ENCODE results near the gene LEMD2. TPM values are rescaled to one million over a fixed set of nuclear protein-coding genes. Genes with fewer than 3 reads are reported as not detected.

Gene LEMD2
- total RNA-seq, 1 donor from 2014 or later, result 51.9 TPM

DNA sequence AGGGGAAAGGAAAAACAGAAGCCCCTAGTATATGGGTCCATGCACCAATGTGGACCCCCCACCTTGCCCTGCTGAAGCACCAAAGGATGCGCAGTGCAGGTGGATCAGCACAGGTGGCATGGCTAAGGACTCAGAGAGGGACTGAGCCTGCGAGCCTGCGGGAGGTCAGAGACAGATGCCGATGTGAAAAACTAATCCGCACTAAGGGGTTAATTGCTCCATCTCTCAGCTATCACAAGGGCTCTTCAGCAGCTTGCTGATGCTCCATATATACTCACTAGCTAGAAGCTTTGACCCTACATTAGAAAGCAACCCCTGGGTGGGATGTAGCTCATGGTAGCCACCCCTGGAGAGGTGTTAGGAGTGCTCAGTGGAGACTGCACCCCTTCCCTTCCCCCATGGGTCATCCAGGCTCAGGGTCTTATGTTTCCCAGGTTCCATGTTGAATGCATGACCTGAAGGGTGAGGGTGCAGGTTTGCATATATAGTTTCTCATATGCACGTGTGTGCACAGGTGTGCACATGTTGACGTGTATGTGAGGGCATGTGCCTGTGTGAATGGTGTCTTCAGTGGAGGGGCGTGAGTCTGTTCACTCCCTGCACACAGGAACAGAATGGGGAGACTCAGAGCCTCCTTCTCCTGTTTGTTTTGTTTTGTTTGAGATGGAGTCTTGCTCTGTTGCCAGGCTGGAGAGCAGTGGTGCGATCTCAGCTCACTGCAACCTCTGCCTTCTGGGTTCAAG is 28.9 kb downstream of the LEMD2 start:
- DNase-seq (ENCODE audit: low read depth), result no peak

DNA sequence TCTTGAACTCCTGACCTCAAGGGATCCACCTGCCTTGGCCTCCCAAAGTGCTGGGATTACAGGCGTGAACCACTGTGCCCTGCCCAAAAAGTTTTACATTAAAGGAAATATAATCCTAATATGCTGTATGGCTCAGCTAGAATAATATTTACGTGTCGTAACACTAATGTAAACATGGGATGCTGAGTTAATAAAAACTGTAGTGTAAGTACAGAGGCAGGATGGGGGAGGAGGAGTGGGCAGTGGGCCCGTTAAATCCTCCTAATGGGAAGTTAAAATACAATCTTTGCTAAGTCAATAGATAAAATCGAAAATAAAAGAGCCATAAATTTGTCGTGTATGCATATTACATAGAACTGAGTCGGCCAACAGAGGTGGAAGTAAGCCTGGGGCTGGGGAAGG is 30.1 kb downstream of the LEMD2 start:
- DNase-seq (ENCODE audit: low read depth), result no peak

DNA sequence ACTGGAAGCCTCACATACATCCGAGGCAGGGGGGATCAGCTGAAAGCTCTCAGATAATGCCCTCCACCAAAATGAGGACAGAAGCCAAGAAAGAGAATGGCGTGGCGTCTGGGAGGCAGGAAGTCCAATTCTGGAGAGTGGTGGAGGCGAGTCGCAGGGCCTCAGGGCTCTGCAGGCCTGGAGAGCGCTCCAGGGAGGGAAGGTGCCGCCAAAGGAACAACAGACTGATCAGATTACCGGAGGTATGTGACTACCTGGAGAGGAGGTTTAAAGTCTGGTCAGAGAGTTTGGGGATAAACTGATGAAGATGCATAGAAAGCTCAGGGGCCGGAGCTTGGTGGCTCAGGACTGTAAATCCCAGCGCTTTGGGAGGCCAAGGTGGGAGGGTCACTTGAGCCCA is 31.0 kb downstream of the LEMD2 start:
- no peak for DNase-seq (ENCODE audit: low read depth)

DNA sequence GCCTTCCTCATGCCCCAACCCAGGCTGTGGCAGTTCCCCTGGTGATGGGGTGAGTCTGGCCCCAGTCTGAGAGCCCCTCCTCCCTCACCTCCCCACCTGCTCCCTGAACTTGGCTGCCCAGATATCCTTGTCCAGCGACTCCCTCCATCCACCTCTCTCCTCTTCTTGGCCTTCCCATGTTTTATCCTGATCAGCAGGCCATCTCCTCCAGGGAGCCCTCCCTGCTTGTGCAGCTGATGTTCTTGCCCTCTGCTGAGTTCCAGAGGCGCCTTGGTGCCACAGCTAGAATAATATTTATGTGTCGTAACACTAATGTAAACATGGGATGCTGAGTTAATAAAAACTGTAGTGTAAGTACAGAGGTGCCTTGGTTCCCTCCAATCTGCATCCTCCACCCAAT is 31.8 kb downstream of the LEMD2 start:
- DNase-seq (ENCODE audit: low read depth), result no peak

DNA sequence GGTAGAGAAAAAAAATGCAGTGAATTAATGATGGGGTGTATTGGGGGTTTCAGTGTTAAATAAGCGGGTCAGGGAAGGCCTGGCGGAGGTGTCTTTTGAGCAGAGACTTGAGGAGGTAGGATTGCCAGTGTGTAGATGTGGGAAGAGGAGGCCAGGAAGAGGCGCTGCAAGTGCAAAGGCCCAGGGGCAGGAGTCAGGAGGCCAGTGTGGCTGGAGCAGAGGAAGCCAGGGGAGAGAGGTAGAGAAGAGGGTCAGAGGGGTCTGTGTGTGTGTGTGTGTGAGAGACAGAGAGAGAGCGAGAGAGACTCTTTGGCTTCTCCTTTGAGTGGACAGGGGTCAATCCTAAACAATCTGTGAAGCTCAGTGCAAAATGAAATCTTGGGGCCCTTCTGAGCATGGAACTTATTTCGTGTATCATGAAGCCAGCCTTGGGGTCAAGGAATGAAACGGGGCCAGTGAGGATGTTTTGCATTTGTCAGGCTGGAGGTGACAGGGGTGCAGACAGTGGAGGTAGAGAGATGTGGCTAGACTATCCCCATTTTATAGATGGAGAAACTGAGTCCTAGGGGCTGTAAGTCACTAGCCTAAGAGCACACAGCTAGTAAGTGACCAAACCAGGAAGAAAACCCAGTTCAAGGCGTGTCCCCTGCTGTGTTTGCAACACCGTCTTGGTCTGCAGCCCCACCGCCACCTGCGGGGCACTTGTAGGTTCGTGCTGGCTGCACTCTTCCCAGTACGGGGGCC is 32.5 kb downstream of the LEMD2 start:
- no peak for DNase-seq (ENCODE audit: low read depth)

DNA sequence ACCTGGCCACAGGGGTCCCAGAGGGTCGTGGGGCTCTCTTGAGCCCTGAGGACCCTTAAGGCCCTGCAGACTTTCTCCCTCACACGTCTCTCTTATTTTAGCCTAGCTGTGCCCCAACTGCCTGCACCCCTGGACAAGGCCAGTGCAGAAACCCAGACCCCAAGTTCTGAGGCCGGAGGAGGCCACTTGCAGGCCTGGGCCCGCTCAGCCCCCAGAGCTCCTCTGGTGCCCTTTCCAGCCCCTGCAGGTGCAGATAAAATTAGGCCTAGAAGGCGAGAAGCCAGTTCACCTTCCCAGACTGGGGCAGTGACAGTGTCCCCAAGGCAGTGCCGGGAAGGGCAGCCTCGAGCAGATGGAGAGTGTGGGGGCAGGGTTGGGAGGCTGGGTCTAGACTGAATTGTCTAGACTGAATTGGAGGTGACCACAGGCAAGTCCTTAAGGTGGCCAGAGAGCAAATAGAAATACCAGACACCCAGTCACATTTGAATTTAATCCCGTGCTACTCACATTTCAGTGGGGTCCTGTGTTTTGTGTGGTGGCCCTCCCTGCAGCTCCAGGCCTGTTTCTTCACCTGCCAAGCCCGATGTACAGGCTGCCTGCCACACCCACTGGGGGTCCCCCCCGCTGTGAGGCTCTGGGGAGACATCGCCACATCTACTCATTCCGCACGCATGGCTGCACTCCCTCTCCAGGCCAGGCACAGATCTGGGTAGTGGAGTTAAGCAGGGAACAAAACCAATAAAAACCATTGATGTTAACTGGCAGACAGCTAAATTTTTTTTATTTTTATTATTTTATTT is 33.7 kb downstream of the LEMD2 start:
- no peak for DNase-seq (ENCODE audit: low read depth)

DNA sequence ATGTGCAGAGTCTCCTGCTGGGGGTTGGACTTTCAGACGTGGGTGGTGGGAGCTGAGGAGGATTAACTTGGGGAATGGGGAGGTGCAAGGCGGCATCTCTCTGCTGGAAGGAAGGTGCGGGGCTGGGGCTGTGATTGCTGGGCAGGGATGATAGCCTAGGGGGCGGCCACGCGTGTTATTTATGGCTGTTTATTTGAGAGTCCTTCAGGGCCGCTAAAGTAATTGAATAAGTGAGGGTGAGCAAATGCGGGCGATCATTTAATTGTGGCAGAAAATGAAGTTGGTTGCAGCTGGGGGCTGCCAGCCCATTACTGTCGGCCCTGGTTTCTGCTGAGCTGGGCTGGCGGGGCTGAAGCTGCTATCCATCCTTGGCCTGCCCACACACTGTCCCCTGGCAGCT is 34.7 kb downstream of the LEMD2 start:
- DNase-seq (ENCODE audit: low read depth), result no peak

DNA sequence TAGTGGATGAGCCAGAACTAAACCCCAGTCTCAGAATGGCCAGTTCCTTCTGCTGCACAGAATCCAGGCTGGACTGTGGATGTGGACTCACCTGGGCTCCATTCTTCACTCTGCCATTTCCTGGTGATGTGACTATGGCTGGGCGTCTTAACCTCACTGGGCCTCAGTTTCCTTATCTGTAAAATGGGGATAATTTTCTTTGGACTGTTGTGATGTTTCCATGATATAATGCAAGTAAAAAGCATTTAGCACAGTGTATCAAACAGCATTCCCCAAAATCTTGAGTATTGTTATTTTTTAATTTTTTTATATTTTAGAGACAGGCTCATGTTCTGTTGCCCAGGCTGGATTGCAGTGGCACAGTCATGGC is 36.3 kb downstream of the LEMD2 start:
- no peak for DNase-seq (ENCODE audit: low read depth)

DNA sequence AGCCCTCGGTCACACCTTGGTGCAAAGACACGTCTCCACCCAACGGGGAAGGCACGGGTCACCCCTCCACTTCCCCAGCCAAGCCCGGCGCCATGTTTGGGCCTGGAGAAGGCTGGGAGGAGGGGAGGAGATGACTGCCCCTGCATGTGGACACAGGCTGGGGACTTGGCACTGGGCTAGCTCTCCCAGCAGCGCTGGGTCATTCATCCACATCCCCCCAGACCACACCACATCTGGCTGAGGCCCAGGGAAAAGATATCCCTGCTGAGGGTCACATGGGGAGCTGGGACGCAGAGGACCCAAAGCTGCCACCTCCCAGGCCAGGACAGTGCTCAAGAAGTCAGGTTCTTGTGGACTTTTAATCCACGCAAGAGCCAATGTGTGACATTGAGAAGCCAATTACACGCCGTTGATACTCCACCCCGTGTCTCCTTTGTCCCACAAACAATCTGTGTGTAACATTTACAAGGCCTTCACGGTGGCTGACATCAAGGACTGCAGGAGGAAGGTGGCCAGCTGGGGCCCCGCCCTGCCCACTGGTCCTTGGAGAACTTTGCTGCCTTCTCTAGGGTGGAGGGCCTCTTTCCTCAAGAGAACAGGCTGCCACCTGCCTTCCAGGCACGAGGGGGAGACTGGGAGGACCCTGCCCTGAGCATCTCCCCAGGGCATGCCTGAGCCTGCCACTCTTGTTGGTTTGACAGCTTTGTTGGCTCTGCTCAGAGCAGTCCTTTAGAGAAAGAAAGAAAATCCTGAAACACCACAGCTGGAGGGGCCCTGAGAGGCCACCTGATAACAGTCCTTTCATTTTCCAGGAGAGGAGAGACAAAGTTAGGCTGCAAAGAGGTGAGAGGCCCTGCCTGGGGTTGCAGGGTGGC is 36.9 kb downstream of the LEMD2 start:
- peak; percentile 35 for DNase-seq (ENCODE audit: low read depth)

DNA sequence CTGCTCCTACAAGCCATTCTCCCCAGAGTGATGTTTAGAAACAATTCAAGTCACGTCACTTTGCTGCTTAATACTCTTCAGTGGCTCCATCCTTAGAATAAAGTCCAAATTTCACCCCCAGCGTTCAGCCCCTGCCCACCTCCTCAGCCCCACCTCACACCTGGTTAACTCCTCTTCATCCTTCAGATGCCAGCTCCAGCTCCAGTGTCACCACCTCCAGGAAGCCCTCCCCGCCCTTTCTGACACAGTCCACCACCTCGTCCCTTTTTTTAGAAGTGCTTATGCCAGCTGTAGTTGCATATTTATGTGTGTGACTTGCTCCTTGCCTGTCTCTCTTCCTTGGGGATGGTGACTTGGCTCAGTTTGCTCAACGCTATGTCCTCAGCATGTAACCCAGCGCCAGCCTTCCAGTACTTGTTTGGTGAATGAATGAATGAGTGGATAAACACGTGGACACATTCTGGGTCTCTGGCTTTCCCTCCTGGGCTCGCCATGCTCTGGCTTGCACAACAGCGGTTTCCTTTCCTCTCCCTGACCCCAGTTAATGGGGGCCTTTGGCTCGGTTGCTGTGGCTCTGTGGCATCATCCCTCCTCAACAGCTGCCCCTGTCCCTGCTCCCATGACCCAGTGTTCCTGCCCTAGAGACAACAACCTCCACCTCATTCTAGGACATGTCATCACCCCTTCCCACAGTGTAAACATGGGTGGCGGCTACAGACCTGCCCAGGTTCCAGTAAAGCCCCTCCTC is 38.5 kb downstream of the LEMD2 start:
- DNase-seq (ENCODE audit: low read depth), result peak; percentile 95

DNA sequence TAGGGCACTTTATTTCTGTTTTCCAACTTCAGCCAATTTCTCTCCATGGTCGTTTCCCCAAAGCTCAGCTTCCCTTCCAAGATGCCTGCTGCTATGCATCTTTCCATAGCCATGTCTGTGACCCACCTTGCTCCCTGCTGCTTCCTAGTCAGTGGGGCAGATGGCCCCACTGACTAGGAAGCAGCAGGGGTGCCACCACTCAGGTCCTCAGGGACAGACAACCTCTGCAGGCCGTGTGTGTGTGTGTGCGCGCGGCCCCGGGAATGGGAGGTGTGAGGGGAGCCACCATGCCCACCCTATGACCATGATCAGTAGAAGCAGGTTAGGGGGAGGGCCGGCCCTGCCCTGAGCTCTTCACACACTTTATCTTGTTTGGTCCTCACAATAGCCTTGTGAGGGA is 39.5 kb downstream of the LEMD2 start:
- no peak for DNase-seq (ENCODE audit: low read depth)

DNA sequence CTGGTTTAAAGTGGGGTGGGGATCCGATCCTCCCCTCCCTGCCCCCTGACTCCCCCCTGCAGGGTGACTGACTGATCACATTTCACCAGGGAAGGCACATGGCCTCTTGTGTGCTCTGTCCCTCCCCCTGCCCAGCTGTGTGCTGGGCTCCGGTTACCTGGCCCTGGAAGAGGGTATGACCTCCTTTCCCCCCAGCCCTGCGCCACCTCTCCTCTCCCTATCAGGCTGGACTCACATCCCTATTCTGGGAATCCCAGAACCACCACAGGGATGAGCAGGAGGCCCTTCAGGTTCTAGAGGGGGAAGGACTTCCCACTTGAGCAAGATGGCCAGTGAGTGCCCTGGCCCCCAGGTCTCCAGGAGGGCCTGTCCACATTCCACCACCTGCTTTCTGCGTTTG is 40.1 kb downstream of the LEMD2 start:
- DNase-seq (ENCODE audit: low read depth), result peak; percentile 32

DNA sequence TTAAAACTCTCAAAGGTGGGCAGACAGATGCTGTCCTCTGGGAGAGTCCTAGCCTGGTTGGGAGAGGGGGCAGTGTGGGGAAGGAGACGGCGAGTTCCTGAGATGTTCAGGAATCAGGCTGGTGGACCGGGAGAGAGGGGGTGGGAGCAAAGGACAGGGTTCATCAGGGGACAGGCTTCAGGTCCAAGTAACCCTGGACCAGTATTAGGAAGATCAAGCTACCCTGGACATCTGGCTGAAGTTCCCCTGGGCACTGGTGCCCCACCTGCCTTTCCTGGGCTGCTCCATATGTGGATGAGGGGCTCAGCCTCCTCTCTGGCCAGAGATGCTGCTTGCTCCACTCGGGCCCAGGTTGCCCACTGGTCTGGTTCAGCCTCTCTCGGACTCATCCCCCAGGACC is 41.1 kb downstream of the LEMD2 start:
- DNase-seq (ENCODE audit: low read depth), result no peak

DNA sequence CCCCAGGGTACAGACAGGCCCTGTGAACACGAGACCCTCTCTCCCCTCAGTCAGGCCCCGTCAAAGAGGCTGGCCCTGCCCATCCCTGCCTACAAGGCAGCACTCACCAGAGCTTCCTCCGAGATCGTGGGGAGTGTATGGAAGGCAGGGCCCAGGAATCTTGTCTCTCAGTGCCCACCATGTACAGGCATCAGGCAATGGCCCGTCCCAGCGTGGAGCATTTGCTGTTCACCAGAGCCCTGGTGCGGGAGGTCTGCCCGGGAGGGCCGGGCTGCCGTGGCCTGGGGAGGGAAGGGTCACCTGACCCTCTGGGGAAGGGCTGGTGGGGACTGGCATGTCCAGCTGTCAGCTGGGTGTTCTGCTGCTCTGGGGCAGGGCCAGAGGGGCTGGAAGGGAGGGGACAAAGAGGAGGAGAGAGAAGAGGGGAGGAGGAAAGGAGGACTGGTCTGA is 42.3 kb downstream of the LEMD2 start, which contains the start of gene IP6K3:
Gene IP6K3, minus strand, starts transcription at position 255 of the 450 bp plus-strand sequence. CDS start 11,429 bp downstream, outside the sequence.
- peak; percentile 97 for DNase-seq (ENCODE audit: low read depth)

DNA sequence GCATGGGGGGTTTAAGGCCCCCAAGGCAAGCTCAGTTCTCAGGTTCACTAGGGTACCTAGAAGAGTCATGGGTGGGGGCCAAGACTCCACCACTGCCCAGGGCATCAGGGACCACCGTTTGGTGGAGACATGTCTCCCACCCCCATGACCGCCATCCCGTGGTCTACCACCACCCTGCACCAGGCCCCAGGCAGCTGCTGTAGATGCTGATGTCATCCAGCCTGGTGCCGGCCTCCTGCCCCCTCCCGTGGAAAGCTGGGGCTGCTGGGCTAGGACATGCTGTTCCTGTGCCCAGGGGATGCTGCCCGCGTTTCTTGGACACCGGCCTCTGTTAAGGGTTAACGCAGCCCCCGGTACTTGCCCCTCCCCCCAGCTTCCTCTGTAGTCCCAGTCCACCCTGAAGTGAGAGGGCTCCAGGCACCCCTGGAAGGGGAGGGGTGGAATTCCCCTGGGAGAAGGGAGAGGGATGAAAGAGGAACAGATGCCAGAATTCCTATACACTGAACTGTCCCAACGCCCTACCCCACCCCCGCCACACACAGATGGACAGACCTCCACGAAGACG is 42.8 kb downstream of the LEMD2 start:
- DNase-seq (ENCODE audit: low read depth), result peak; percentile 93

DNA sequence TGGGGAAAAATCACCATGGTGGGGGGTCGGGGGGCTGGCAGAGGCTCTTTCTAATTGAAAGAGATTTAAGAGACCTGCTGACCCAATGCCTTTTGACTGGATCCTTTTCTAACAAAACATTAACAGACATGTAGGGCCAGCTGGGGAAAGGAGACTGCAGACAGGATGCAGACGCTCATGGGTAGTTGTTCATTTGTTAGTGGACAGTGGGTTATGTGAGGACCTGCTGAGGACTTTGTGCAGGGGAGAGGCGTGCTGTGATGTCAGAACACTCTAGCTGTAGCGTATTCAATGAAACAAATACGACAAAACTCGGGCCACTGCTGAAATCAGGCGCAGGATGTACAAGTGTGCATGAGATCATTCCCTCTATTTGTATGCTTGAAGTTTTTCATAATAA is 43.4 kb downstream of the LEMD2 start:
- peak; percentile 57 for DNase-seq (ENCODE audit: low read depth)

DNA sequence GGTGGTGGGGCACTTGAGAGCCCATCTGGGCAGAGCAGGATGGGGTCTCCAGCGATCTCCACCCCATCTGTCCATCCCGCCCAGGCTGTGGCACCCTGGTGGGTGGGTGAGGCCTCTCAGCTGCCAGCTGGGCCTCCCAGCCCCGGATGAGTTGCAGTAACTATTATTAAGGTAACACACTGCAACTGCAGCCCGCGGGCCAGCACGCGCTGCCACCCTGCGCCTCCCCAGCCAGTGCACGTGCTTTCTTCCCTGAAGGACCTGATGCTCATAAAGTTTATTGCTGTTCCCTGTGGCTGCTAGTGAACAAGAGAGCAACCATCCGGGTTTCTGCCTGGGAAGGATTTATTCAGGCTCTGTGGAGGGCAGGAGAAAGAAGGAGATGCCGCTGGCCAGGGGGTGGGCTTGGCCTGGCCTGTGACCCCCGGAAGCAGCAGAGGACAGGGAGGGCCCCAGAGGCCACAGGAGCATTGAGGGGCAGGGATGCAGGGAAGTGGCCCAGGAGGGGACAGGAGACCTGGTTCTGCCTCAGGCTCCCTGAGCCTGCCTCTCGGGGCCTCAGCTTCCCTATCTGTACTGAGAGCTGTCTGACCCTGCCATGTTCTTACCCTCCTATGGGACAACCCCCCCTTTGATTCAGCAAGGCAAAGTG is 43.9 kb downstream of the LEMD2 start:
- peak; percentile 80 for DNase-seq (ENCODE audit: low read depth)

DNA sequence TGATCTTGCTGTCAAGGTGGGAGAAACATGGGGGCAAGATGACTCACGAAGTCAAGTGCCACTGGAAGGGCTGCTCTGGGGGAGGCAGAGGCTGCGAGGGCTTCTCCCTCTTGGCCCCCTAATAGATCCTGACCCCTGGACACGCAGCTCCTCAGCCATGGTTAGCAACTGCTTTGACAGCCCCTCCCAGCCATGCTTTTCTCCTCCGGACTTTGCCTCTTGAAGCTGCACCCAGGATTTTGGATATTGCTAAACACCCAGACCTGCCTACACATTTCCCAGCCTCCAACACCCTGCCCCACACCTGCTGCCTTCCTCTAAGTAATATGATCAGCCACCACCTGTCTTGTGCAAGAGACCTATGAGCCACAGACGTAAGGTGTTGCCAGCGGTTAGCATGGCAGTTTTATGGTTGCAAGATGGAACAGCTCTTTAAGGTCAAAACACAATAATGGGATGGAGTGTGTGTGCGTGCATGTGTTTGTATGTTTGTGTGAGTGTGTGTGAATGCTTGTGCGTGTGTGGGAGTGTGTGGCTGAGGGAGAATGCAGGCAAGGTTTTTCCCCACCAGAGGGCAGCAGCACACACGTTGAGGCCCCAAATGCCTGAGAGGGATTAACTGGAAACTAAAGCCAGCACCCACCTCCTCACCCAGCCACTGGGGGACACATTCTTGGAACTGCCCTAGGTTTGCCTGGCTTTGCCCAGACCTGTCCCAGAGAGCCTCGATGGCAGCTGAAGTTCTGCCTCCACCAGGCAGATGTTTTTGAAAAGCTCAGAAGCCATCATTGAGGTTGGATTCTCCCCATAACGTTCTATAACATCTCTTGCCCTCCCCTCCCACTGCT is 44.7 kb downstream of the LEMD2 start:
- peak; percentile 89 for DNase-seq (ENCODE audit: low read depth)

Data from myocyte (in vitro differentiated cells).